Sigmoid colon (tissue), 7 donors: ENCODE measurements around the gene MAP2K2. TPM values are rescaled to one million over a fixed set of nuclear protein-coding genes. Genes with fewer than 3 reads are reported as not detected.
A peak's percentile ranks its signal among the peaks of the same experiment; 100 is the strongest.

Experiments
- DNase-seq: peaks from one replicate; pipeline ENCODE4 v3.0.0-alpha.2; 2019
- H3K27ac ChIP-seq, 4 donors: fragments of 200-600 bp; sonication (generic); one replicate each; pipeline ENCODE4 v1.5.1; 2016 to 2019; ENCODE audit warnings: mild to moderate bottlenecking in 1 of 4
- H3K27me3 ChIP-seq, 3 donors: fragments of 200-600 bp; sonication (generic); one replicate each; pipeline ENCODE4 v1.5.1; 2019; ENCODE audit warnings: mild to moderate bottlenecking in 1 of 3
- H3K36me3 ChIP-seq, 4 donors: fragments of 200-600 bp; sonication (generic); one replicate each; pipeline ENCODE4 v1.5.1; 2016 to 2019
- H3K4me1 ChIP-seq, 4 donors: fragments of 200-600 bp; sonication (generic); one replicate each; pipeline ENCODE4 v1.5.1; 2017 to 2019
- H3K4me3 ChIP-seq, 4 donors: fragments of 200-600 bp; sonication (generic); one replicate each; pipeline ENCODE4 v1.5.1; 2017 to 2019; ENCODE audit warnings: mild to moderate bottlenecking in 2 of 4, moderate library complexity in 1 of 4
- H3K9me3 ChIP-seq, 4 donors: fragments of 200-600 bp in 3 of 4; sonication (generic) in 3 of 4; one replicate each; pipeline versions ENCODE4 v1.5.1 to v1.6.1; 2013 to 2019
- CTCF ChIP-seq, 4 experiments: fragments of 450-650 bp in 3 of 4; fragments of 200-600 bp in 1 of 4; IDR thresholded peaks; one replicate each; pipeline ENCODE4 v1.5.1; 2016 to 2019; ENCODE audit warnings: antibody characterized with exemption in 4 of 4, mild to moderate bottlenecking in 3 of 4, moderate library complexity in 2 of 4
- EP300 ChIP-seq, 4 donors: sonication (generic); formaldehyde crosslinking; IDR thresholded peaks; one replicate each; pipeline ENCODE4 v1.6.1; 2017; ENCODE audit warnings: antibody characterized with exemption in 4 of 4
- POLR2A ChIP-seq, 2 donors: fragments of 450-650 bp; IDR thresholded peaks; one replicate each; pipeline ENCODE4 v1.6.1; 2016; ENCODE audit warnings: antibody characterized with exemption in 2 of 2, mild to moderate bottlenecking in 2 of 2, moderate library complexity in 2 of 2
- POLR2AphosphoS5 ChIP-seq, 4 donors: sonication (generic); formaldehyde crosslinking; IDR thresholded peaks; one replicate each; pipeline ENCODE4 v1.6.1; 2017; ENCODE audit warnings: antibody characterized with exemption in 4 of 4
- WGBS, 2 donors: extraction: QIAGEN DNeasy Blood & Tissue Kit; methylation state at CpG; one replicate each; pipeline ENCODE4 v1.1.7; 2013; 5-methylcytosine and 5-hydroxymethylcytosine counted together
- intact Hi-C: fragments of 100-400 bp; cut with DNase I; formaldehyde crosslinking; loops from one replicate; pipeline ENCODE4 v1.15.1; 2023
- polyA plus RNA-seq, 3 donors: library from polyadenylated mRNA; stranded (reverse); fragments of 200-250 nt; gene quantifications; one replicate each; pipeline ENCODE4 v1.2.3, GENCODE V29; 2013
- total RNA-seq, 4 donors: library from RNA; depleted of rRNA; stranded (reverse); fragments of >200 nt; gene quantifications; one replicate each; pipeline ENCODE4 v1.1.0, GENCODE V29; 2016
- donor health status: healthy with polysubstance abuse.
- donor health status: Bipolar disorder and iron deficiency.
- donor health status: healthy.

MAP2K2 gene
- total and polyA plus RNA-seq, 7 donors, result 48.2 to 278 (median 76.4) TPM

GRCh38 chr19:4052114-4052992 lies 71.6 kb downstream of the MAP2K2 start:
- Histone ChIP-seq H3K9me3 (no peaks in the 10 kb centered on the region), H3K27ac (peak overlapping the region; percentile 66 to 78 (median 72)), H3K4me3 (peak overlapping the region in 2 of 4 donors; percentile 14 to 21), H3K27me3 (no peaks in the 10 kb centered on the region), H3K36me3 (peaks cover 29 to 66% (median 31%) of the 10 kb centered on the region in 4 donors), H3K4me1 (peaks cover 0 to 51% (median 40%) of the 10 kb centered on the region in 4 donors)
- peak; percentile 82 for DNase-seq
- WGBS, 2 donors, result 10 to 56% methylated on average over 27 of the region's 27 CpGs
- TF ChIP-seq POLR2A (IDR thresholded peaks at IDR 0.05), result no peak
- no peak for TF ChIP-seq POLR2AphosphoS5 (IDR thresholded peaks at IDR 0.05)
- TF ChIP-seq EP300 (IDR thresholded peaks at IDR 0.05), result no peak
- no peak for TF ChIP-seq CTCF (IDR thresholded peaks at IDR 0.05)
- intact Hi-C loops, result no loop called here

GRCh38 chr19:4051175-4052101 lies 72.5 kb downstream of the MAP2K2 start:
- Histone ChIP-seq H3K4me3 (peak overlapping the region in 1 of 4 donors; percentile 14), H3K4me1 (peaks cover 0 to 50% (median 42%) of the 10 kb centered on the region in 4 donors), H3K27ac (peak overlapping the region; percentile 66 to 78 (median 72)), H3K9me3 (no peaks in the 10 kb centered on the region), H3K36me3 (peaks cover 32 to 75% (median 35%) of the 10 kb centered on the region in 4 donors), H3K27me3 (no peaks in the 10 kb centered on the region)
- WGBS, 2 donors, result 23 to 71% methylated on average over 15 of the region's 15 CpGs
- TF ChIP-seq CTCF (IDR thresholded peaks at IDR 0.05) (no peak), POLR2AphosphoS5 (IDR thresholded peaks at IDR 0.05) (no peak), POLR2A (IDR thresholded peaks at IDR 0.05) (no peak), EP300 (IDR thresholded peaks at IDR 0.05) (no peak)
- DNase-seq, result no peak
- intact Hi-C loops, result no loop called here

GRCh38 chr19:4049432-4049831 lies 74.5 kb downstream of the MAP2K2 start:
- TF ChIP-seq POLR2A (IDR thresholded peaks at IDR 0.05) (no peak), POLR2AphosphoS5 (IDR thresholded peaks at IDR 0.05) (no peak), CTCF (IDR thresholded peaks at IDR 0.05) (no peak), EP300 (IDR thresholded peaks at IDR 0.05) (no peak)
- WGBS, 2 donors, result 29 to 71% methylated on average over 15 of the region's 15 CpGs
- Histone ChIP-seq H3K4me3 (no peak overlapping the region), H3K4me1 (peaks cover 0 to 57% (median 49%) of the 10 kb centered on the region in 4 donors), H3K27ac (peak overlapping the region in 2 of 4 donors; percentile 2 to 25), H3K27me3 (no peaks in the 10 kb centered on the region), H3K36me3 (peaks cover 28 to 78% (median 37%) of the 10 kb centered on the region in 4 donors), H3K9me3 (no peaks in the 10 kb centered on the region)
- DNase-seq, result peak; percentile 63
- intact Hi-C loops, result no loop called here

- no peak overlapping the region for H3K4me3 ChIP-seq
- H3K36me3 ChIP-seq, result peaks cover 12 to 58% (median 22%) of the 10 kb centered on the region in 4 donors
- DNase-seq, result no peak
- H3K27ac ChIP-seq, result no peak overlapping the region
- H3K27me3 ChIP-seq, result no peaks in the 10 kb centered on the region
- 86 to 89% methylated on average over 33 of the region's 33 CpGs for WGBS, 2 donors
- H3K9me3 ChIP-seq, result no peaks in the 10 kb centered on the region
- peaks cover 0 to 43% (median 34%) of the 10 kb centered on the region in 4 donors for H3K4me1 ChIP-seq
- TF ChIP-seq CTCF (IDR thresholded peaks at IDR 0.05) (no peak), POLR2AphosphoS5 (IDR thresholded peaks at IDR 0.05) (no peak), POLR2A (IDR thresholded peaks at IDR 0.05) (no peak), EP300 (IDR thresholded peaks at IDR 0.05) (no peak)
- intact Hi-C loops, result no loop called here
These were observed 76.8 kb downstream of the MAP2K2 start for GRCh38 chr19:4046946-4047683.
